Glomerular visceral epithelial cell (primary cell): Measurements from ENCODE around the gene MLX.

Source experiments
- DNase-seq: peaks from one replicate; pipeline ENCODE4 v3.0.0-alpha.2; 2016; ENCODE audit errors: extremely low spot score

Gene MLX, protein sequence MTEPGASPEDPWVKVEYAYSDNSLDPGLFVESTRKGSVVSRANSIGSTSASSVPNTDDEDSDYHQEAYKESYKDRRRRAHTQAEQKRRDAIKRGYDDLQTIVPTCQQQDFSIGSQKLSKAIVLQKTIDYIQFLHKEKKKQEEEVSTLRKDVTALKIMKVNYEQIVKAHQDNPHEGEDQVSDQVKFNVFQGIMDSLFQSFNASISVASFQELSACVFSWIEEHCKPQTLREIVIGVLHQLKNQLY

DNA sequence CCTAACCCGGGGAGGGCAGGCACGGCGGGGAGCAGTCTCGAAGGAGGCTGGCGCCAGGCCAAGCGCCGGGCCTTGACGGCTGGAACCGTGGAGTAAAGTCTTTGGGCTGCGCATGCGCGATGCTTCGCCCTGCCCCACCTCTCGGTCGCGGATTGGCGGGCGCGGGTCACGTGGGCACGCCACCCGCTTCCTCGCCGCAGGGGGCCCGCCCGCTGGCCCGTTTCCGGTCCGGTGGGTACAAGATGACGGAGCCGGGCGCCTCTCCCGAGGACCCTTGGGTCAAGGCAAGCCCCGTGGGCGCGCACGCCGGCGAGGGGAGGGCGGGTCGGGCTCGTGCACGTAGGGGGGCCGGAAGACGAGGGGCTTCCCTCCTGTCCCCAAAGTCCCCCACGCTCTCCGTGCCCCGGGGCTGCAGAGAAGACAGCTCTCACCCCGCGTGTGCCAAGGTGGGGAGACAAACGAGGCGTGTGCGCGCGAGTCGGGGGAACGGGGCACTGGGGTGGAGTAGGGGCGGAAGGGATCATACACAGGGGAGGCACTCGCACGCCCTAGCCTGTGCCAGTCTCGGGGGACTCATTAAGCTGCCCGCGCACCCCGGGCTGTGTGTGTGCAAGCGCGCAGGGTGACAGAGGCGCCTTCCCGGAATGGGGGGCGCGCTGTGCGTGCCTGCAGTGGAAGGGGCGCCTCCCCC, at the start of gene MLX:
MLX (plus strand) TSS at position 218 of the 691 bp plus-strand sequence; CDS start at position 243, 25 bp downstream.
- peak; percentile 94 for DNase-seq

DNA sequence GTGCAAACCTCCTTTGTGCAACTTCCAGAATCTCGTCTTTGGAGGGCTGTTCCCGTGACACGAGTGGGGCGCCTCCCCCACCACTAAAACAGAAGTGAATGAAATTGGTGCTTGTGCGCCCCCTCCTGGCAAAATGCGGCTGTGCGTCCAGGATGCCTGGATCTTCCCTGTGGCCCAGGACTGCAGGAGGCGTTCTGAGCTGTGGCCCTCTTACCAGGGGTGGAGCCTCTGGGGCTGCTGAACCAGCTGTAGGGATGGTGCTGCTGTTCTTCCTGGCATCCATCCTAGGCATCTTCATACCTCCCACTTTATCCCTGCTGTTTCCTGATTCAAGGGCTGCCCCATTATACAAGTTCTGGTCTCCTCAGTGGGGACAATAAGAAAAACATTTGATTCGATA, 49.4 kb upstream of the MLX start:
- DNase-seq = peak; percentile 91

DNA sequence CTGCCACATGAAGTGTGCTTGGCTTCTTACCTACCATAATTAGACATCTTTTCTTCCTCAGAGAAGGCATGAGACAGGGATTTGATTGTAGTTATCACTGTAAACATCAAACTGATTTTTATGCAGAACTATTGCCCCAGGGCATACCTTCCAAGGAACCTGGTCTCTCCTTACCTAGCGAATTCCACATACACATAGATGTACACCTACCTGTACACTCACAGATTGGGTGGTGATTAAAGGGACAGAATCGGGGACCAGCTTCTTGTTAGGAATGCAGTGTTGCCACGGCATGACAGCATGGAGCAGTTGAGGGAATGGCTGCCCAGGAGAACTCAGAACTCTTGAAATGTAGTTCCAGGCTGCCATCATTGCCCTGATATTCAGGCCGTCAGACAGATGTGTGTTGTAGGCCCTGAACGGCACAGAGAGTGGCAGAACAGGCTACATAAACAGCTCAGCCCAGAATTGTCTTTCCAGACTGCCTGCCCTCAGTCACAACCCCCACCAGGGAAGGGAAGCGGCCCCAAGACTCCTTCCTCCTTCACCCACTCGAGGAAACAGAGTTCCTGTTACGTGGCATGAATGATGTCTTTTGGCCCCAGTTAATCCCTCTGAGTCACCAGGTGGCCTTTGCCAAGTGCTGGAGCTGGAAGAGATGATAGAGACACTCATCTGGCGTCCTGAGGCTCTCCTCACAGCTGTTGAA, 48.7 kb upstream of the MLX start:
- peak; percentile 93 for DNase-seq

DNA sequence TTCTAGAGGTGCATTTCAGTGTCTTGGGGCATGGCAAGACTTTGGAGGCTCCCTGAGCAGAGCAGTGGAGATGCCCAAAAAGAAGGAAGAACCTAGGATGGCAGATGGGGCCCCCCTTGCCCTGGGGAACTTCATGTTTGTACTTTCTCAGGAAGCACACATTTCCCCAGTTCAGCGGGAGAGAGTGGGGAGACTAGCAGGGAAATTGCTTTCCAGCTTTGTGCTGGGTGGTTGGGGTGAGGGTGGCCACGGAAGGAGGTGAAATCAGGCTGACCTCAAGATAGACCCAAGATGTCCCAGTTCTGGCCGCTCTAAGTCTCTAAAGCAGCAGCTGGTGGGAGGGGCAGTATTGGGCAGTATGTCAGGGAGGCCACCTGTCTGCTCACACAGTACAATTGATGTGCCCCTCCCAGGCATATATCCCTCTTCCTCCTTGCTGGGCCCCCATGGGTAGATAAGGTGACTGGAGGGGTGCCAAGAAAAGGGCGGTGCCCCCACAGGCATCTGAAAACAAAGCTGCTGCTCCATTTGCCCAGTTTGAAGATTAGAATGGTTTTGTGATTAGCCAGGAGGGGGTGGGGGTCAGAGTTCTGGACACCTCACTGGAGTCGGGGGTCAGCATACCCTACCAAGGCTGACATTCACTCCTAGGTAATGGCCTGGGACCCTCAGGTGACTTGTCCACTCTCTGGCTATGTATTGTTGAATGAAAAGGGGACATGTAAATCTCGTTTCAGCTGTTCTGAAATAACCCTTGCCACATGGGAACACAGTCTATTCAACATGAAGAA, 48.0 kb upstream of the MLX start:
- peak; percentile 65 for DNase-seq

DNA sequence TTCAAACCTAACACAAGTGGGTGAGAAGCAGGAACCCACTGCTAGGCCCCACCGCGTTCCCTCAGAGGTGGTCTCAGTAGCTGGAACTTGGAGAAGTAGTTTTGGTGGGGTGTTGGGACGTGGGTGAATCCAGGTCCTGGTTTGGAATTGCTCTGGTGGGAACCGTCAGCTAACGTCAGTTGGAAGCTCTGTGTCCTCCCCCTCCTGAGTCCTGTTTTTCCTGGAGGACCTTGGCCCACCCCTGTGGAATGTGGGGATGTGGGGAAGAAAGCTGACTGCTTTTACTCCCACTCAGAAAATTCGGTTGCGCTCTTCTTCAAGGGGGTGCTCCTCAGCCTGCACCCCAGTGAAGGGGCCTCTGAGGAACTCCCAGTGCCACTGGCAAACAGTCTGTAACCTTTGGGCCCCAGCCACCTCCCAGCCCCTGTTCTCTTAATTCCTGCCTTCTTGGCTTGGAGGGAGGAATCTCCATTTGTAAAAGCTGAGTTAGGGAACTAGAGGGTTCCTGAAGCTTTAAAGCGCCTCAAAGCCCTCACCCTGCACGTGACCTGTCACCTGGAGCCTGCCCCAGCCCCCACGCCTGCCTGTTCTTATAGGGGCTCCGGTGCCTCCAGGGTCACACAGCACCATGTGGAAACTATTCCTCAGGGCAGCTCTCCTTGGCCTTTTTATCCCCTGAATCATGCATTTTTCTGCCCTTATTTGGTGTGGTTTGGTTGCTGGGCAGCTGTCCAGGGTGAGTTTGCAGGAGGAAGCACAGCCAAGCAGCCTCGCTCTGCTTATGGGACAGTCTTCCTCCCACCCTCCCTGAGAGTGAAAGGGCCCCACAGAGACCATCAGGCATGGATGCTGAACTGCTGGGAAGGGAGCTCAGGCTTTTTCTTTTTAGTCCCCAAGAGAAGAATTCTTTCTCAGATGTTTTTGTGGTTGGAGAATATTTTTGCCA, 47.1 kb upstream of the MLX start:
- peak; percentile 98 for DNase-seq

DNA sequence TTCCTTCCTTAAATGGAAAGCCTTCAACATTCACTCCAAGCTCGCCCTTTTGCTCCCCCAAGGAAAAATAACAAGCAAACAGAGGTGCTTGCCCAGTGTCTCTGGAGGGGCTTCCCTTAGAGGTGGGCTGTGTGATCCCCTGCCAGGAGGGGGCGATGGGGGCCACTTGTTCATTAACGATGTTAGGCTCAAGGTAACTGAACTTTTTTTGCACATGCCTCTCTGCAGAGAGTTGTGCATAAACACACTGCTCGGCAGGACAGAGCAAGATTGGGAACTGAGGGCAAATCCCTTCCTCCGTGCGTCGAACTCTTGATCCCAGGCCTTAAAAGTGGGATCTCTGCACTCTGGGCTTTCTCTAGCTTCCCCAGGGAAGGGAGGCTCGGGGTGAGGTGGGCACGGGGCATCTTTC, 46.4 kb upstream of the MLX start:
- DNase-seq = no peak

DNA sequence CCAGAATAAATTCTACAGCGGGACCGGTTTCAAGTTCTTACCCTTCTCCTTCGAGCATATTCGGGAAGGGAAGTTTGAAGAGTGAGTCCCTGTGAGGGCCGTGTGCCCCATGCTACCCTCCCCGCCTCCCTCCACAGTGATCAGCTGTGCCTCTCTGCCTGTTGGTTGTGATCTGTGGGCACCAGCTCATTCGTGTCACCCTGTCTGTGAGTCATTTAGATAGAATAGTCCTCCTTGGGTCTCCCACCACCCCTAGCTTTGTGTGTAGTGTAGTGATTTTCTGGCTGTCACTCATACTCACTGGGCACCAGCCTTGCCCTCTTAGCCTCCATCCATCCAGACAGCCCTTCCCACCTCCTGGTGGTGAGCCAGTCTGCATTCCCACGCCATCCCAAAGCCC, 45.9 kb upstream of the MLX start:
- peak; percentile 35 for DNase-seq

DNA sequence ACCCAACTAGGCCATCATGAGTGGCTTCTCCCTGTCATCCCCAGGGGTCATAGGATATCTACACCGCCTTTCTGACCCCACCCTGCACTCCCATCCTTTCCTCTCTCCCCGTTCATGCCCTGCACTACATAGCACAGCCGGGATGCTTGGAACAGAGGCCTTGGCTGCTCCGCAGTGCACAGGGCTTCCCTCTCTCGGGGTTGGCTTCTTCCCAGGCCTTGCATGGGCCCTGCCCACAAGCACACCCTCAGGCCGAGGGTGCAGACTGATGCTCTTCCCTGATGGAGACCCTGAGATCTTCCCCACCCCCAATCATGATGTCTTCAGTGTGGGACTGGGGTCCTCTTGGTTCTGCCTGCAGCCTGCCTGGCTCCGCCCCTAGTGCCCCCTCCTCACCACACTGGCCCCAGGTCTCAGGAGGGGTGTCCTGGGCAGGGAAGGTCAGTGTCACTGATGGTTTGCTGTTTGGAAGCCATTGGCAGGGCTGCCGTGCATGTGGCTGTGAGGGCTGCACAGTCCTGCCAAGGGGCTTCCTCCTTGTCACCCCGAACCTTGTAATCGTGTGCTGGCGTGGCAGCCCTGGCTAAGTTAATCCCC, 45.1 kb upstream of the MLX start:
- no peak for DNase-seq

DNA sequence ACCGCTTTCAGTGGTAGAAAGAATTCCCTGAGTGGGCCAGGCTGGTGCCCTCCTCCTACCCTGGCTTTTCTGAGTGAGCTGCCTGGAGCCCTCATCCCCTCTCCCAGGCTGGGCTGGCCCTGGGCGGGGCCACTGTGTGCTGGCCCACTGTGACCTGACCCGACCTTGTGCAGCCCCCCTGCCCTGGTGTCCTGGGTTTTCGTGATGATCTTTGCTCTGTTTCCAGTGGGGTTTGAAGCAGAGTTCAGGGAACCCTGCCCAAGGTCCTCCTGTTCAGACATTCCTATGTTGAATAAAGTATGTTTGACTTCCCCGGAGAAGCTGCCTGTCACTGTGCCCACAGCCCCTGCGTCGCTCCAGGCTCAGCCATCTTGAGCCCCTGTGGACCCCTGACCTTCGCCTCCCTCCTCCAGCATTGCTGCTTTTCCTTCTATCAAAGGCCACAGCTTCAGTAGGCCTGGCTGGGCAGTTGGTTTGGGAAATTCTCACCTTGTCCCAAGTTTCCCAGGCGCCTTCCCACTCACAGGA, 44.6 kb upstream of the MLX start:
- no peak for DNase-seq

DNA sequence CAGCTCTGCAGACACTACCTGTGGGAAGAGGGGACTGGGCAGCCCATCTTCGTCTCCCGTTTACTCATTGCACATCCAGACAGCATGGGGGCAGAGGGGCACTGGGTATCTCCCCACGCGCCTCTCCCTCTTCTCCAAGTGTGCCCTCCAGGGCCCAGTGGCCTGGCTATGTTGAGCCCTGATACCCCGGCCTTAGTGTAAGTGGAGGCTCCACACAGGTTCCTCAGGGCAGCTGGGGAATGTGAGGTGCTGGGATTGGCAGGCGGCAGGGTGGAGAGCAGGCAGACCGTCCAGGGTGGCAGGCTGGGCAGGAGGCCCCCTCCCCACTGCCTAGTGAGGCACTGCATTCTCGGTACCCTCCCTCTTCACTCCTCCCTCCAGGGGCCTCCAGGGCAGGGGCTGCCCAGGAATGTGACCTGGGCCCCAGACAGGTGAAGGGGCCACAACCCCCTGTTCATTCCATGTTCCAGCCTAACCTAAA, 44.1 kb upstream of the MLX start:
- no peak for DNase-seq

DNA sequence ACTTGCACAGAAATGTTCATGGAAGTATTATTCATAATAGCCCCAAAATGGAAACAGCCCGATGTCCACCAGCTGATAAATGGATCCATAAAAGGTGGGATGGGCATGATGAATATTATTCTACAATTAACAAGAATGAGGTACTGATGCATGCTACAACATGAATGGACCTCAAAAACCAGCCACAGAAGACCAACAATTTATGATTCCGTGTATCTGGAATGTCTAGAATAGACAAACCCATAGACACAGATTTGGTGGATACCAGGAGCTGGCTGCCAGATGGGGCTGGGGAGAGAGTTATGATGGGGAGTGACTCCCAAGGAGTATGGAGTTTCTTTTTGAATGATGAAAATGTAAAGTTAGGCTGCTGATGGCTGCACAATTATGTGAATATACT, 41.7 kb upstream of the MLX start:
- DNase-seq = peak; percentile 22

DNA sequence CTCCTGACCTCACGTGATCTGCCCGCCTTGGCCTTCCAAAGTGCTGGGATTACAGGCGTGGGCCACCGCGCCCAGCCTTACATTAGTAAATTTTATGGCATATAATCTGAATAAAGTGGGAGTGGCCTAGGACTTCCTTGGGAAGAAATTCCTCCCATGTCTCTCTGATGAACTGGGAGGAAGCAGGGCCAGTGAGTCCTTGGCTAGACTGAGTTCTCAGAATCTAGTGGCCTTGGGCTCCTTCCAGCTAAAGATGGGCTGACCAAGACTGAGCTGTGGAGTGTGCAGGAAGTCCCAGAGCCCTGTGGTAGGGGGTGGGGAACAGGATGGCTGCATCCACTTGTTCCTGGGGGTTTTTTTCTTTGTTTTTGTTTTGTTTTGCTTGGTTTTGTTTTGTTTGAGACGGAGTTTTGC, 40.9 kb upstream of the MLX start:
- no peak for DNase-seq

DNA sequence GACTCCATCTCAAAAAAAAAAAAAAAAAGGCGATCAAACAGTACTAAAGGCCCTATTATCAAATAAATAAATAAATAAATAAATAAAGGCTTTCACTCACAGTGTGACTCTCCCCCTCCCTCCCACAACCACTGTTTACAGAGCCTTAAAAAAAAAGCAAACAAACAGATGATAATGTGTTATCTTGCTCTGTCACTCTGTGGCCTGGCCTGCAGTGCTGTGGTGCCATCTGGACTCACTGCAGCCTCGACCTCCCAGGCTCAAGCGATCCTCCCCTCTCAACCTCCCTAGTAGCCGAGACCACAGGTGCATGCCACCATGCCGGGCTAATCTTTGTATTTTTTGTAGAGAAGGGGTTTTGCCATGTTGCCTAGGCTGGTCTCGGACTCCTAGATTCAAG, 39.0 kb upstream of the MLX start:
- no peak for DNase-seq

DNA sequence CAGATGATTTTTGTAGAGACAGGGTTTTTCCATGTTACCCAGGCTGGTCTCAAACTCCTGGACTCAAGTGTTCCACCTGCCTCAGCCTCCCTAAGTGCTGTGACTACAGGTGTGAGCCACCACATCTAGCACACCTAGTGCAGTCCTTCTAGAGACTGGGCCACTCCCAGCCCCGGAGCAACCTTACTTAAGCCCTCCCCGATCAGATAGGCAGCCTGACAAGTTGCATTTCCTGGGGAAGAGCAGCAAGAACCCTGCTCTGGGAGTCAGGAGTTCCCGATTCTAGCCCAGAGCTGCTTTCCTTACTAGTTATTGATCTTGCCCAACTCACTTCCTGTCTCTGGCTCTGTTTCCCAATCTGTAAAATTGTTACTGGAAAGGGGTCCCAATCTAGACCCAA, 37.8 kb upstream of the MLX start:
- DNase-seq = no peak

DNA sequence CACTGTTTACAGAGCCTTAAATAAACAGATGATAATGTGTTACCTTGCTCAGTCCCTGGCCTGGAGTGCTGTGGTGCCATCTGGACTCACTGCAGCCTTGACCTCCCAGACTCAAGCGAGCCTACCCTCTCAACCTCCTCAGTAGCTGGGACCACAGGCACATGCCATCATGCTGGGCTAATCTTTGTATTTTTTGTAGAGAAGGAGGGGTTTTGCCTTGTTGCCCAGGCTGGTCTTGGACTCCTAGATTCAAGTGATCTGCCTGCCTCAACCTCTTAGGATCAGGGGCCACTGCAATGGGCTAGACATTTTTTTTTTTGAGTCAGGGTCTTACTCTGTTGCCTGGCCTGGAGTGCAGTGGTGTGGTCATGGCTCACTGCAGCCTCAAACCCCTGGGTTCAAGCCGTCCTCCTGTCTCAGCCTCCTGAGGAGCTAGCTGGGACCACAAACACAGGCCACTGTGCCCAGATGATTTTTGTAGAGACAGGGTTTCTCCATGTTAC, 35.9 kb upstream of the MLX start:
- DNase-seq = no peak

DNA sequence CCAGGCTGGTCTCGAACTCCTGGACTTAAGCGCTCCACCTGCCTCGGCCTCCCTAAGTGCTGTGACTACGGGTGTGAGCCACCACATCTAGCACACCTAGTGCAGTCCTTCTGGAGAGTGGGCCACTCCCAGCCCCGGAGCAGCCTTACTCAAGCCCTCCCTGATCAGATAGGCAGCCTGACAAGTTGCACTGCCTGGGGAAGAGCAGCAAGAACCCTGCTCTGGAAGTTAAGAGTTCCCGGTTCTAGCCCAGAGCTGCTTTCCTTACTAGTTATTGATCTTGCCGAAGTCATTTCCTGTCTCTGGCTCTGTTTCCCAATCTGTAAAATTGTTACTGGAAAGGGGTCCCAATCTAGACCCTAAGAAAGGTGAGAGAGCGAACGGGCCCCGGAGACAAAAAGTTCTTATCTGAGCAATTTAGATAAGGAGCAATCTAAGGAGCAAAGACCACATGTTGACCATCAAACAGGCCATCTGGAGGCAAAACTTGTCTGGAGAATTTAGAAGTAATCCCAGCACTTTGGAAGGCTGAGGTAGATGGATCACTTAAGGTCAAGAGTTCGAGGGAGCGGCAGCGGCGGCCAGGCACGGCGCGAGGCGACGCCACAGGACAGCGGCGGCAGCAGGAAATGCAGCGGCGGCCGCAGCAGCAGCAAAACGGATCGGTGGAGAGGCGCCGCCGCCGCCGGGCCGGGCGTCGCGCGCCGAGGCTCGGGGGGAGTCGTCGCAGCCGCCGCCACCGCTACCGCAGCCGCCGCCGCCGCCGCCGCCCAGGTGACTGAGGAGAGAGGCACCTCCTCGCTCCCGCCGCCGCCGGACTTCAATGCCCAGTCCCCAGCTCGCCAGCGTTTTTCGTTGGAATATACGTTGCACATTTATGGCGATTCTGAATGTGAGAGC, 35.2 kb upstream of the MLX start:
- peak; percentile 60 for DNase-seq

DNA sequence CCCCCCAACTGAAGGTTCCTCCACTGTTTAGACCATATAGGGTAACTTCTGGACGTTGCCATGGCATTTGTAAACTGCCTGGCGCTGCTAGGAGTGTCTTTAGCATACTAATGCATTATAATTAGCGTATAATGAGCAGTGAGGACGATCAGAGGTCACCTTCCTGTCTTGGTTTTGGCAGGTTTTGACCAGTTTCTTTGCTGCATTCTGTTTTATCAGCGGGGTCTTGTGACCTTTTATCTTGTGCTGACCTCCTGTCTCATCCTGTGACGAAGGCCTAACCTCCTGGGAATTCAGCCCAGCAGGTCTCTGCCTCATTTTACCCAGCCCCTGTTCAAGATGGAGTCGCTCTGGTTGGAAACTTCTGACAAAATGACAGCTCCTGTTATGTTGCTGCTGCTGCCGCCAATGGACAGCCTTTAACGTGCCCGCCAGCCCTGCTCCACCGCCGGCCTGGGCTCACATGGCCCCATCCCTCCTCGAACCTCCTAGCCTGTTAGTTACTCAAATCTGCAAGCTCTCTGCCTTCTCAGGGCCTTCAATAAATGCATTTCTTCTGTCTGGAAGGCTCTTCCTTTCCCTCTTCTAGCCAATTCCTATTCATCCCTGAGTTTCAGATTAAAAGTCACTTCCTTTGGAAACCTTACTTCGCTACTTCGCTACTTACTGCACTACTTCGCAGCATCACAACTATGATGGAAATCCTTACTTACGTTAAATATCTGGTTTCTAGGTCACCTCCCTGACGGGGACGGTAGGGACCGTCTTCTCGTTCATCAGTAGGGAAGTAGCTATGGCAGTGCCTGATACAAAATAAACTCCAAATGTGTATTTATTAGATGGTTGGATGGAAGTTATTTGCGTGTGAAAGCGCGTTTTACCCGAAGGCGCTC, 31.5 kb upstream of the MLX start:
- no peak for DNase-seq

DNA sequence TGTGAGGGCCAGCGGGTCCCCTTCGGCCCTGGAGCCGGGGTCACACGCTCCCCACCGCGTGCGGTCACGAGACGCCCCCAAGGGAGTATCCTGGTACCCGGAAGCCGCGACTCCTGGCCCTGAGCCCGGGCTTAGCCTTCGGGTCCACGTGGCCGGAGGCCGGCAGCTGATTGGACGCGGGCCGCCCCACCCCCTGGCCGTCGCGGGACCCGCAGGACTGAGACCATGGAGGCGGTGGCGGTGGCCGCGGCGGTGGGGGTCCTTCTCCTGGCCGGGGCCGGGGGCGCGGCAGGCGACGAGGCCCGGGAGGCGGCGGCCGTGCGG, 30.9 kb upstream of the MLX start, which contains the start of gene NAGLU:
NAGLU (plus strand) TSS at position 194 of the 324 bp plus-strand sequence; CDS start at position 226, 32 bp downstream.
- peak; percentile 86 for DNase-seq
